ENCODE results near the gene PHF12.

The PHF12 gene

GRCh38 chr17:28978356-28978964 lies 27.1 kb upstream of the PHF12 start:
- DNase-seq: no peak
- in situ Hi-C loops (cut with HindIII; ENCODE audit: low pct_ligation_motif_present, low pct_unique_long_range_greater_than_20kb, low sequenced_read_pairs): no loop called here

- DNase-seq: no peak
- in situ Hi-C loops (cut with HindIII; ENCODE audit: low pct_ligation_motif_present, low pct_unique_long_range_greater_than_20kb, low sequenced_read_pairs): no loop called here
These were observed 26.5 kb upstream of the PHF12 start for GRCh38 chr17:28977659-28978355.

GRCh38 chr17:28975646-28976045 lies 24.3 kb upstream of the PHF12 start:
- DNase-seq: no peak
- in situ Hi-C loops (cut with HindIII; ENCODE audit: low pct_ligation_motif_present, low pct_unique_long_range_greater_than_20kb, low sequenced_read_pairs): no loop called here

DNA sequence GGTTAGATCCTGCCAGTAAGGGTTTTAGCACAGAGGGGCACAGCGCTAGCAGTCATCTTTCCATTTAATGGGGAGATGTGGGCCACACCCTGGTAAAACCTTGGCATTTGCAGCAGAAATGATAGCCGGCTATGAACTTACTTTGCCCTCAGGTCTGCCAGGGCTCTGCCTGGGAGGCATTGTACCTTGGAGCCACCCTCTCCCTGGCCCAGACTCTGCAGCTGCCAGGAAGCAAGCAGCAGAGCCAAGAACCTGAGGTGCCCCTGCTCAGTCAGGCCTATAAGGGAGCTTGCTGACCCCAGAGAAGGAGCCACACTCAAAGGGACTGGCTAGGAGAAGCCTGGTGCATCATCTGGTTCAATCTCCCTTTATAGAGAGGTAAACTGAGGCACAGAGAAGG lies 23.7 kb upstream of the PHF12 start:
- no peak for DNase-seq
- in situ Hi-C loops (cut with HindIII; ENCODE audit: low pct_ligation_motif_present, low pct_unique_long_range_greater_than_20kb, low sequenced_read_pairs): no loop called here

DNA sequence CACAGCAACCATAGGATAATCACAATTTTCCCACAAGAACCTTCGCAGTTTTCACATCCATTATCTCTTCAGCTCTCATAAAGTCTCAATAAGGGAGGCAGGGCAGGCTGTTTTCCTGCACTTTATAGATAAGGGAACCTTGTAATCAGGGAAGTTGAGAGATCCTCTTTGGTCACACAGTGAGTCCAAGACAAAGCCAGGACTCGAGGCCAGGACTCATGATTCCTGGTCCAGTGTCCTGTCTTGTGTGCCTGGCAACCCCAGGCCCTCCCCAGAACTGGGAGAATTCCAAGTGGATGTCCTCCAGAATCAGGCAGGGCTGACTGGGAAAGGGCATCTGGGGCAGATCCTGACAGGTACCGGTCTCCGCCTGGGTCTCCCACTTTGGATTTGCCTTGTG lies 23.1 kb upstream of the PHF12 start:
- in situ Hi-C loops (cut with HindIII; ENCODE audit: low pct_ligation_motif_present, low pct_unique_long_range_greater_than_20kb, low sequenced_read_pairs): no loop called here
- no peak for DNase-seq

GRCh38 chr17:28973425-28973824 lies 22.1 kb upstream of the PHF12 start:
- DNase-seq: no peak
- in situ Hi-C loops (cut with HindIII; ENCODE audit: low pct_ligation_motif_present, low pct_unique_long_range_greater_than_20kb, low sequenced_read_pairs): no loop called here

DNA sequence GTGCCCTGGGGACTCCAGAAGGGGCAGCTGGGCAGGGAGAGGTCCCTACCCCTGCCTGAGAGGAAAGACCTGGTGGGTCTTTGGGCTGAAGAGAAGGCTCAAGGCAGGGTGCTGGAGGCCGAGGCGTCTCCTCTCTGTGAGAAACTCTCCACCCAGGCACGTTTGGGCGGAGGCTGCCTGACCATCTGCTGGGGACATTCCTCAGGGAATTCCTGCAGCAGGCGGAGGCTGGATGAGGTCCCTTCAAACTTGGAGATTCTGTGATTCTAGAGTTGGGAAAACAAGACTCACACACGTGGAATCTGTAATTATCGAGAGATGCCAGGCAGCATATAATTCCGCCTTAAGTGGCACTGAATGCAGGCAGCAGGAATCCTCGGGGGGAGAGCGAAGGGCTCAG lies 21.1 kb upstream of the PHF12 start:
- in situ Hi-C loops (cut with HindIII; ENCODE audit: low pct_ligation_motif_present, low pct_unique_long_range_greater_than_20kb, low sequenced_read_pairs): no loop called here
- no peak for DNase-seq

DNA sequence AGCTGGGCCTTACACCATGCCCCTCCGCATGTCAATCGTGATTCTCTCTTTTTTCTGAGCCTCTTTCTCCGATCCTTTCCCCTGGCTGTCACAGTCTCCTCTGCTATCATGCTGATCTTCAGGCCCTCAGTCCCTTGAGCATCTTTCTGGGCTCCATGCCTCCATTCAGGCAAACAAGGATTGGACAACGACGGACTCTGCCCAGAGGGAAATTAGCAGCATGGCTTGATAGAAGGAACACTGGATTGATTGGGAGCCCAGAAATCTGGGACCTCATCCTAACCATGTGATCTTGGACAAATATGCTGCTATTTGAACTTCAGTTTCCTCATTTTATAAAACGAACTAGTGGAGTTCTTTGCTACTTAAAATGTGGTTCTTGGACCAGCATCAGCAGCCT lies 19.6 kb upstream of the PHF12 start:
- in situ Hi-C loops (cut with HindIII; ENCODE audit: low pct_ligation_motif_present, low pct_unique_long_range_greater_than_20kb, low sequenced_read_pairs): no loop called here
- no peak for DNase-seq

DNA sequence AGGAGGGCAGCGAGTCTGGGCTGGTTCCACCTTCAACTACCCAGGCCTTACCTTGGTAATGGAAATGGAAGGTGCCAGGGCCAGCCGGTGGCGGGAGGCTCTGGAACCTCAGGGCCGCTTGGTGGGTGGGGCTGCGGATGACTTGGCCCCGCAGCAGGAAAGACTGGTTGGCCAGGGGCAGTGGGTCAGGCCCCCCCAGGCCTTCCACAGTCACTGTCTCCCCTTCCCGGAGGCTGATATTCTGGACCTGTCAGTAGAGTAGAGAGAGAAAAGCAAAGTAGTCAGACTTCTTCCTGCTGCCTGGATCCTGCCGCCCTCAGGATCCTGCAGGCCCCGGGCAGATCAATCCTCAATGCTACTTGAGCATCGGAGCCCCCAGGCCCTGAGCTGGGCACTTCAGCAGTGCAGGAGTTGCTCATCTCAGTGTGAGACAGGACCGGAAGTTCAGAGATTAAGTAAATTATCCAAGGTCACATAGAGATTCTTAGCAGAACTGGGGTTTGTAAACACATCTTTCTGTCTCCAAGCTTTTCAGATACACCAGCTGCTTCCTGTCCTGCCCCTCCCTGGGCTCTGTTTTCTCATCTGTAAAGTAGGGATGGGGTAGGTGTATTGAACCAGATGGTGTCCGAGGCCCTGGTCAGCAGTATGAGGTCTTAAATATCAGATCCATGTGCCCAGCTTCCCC lies 18.5 kb upstream of the PHF12 start:
- in situ Hi-C loops (cut with HindIII; ENCODE audit: low pct_ligation_motif_present, low pct_unique_long_range_greater_than_20kb, low sequenced_read_pairs): no loop called here
- DNase-seq: no peak

- in situ Hi-C loops (cut with HindIII; ENCODE audit: low pct_ligation_motif_present, low pct_unique_long_range_greater_than_20kb, low sequenced_read_pairs): no loop called here
- DNase-seq: no peak
These were observed 17.6 kb upstream of the PHF12 start for GRCh38 chr17:28968914-28969295.

- no peak for DNase-seq
- in situ Hi-C loops (cut with HindIII; ENCODE audit: low pct_ligation_motif_present, low pct_unique_long_range_greater_than_20kb, low sequenced_read_pairs): no loop called here
These were observed 17.1 kb upstream of the PHF12 start for GRCh38 chr17:28968231-28968913.

GRCh38 chr17:28967221-28968135 lies 16.2 kb upstream of the PHF12 start:
- in situ Hi-C loops (cut with HindIII; ENCODE audit: low pct_ligation_motif_present, low pct_unique_long_range_greater_than_20kb, low sequenced_read_pairs): no loop called here
- DNase-seq: no peak

- DNase-seq: no peak
- in situ Hi-C loops (cut with HindIII; ENCODE audit: low pct_ligation_motif_present, low pct_unique_long_range_greater_than_20kb, low sequenced_read_pairs): no loop called here
These were observed 12.5 kb upstream of the PHF12 start for GRCh38 chr17:28963841-28964240.

- in situ Hi-C loops (cut with HindIII; ENCODE audit: low pct_ligation_motif_present, low pct_unique_long_range_greater_than_20kb, low sequenced_read_pairs): no loop called here
- DNase-seq: no peak
These were observed 11.8 kb upstream of the PHF12 start for GRCh38 chr17:28963055-28963611.

DNA sequence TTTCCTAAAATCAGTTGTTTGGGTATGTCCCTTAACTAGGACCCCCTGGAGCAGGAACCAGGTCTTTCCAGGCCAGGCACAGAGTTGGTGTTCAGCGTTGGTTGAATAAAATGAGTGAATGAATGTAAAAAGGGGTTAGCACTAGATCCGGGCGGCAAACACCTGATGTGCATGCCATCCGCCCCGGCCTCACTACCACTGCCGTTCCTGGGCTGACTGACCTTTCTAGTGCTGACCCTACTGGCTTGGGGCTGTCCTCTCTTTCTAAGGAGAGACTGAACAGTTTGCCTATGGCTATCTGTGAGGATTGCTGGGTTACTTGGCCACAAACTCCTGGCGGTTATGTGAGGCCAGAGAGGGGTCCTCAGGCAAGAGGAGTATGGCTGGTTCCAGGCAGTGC lies 10.1 kb upstream of the PHF12 start:
- in situ Hi-C loops (cut with HindIII; ENCODE audit: low pct_ligation_motif_present, low pct_unique_long_range_greater_than_20kb, low sequenced_read_pairs): no loop called here
- no peak for DNase-seq

GRCh38 chr17:28960256-28961061 lies 9.1 kb upstream of the PHF12 start:
- in situ Hi-C loops (cut with HindIII; ENCODE audit: low pct_ligation_motif_present, low pct_unique_long_range_greater_than_20kb, low sequenced_read_pairs): no loop called here
- DNase-seq: no peak

DNA sequence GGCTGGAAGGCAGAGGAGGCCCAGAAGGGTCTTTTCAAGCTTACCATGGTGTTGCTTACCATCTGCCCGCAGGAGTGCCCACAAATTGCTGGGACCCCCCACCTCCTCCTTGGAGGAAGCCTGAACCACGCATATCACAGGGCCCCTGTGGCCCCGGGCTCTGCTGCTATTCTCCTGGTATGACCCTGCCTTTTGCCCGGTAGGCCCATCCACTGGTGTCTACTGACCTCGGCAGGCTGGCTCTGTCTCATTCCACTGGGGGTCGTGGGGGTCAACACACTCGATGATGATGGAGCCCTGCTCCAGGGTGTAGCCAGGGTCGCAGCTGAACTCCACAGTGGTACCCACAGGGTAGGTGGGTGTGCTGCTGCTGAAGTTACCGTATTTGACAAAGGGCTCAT lies 8.2 kb upstream of the PHF12 start:
- no peak for DNase-seq
- in situ Hi-C loops (cut with HindIII; ENCODE audit: low pct_ligation_motif_present, low pct_unique_long_range_greater_than_20kb, low sequenced_read_pairs): no loop called here
